GM11168 (cell line): ENCODE measurements around the gene WNT3A.

Experiments
- in situ Hi-C: fragments of 300-500 bp; cut with MboI; formaldehyde crosslinking; loops from one replicate; pipeline ENCODE4 v1.12.0; 2022; ENCODE audit warnings: low sequenced_read_pairs; ENCODE audit not compliant: unreplicated experiment

The WNT3A gene

DNA sequence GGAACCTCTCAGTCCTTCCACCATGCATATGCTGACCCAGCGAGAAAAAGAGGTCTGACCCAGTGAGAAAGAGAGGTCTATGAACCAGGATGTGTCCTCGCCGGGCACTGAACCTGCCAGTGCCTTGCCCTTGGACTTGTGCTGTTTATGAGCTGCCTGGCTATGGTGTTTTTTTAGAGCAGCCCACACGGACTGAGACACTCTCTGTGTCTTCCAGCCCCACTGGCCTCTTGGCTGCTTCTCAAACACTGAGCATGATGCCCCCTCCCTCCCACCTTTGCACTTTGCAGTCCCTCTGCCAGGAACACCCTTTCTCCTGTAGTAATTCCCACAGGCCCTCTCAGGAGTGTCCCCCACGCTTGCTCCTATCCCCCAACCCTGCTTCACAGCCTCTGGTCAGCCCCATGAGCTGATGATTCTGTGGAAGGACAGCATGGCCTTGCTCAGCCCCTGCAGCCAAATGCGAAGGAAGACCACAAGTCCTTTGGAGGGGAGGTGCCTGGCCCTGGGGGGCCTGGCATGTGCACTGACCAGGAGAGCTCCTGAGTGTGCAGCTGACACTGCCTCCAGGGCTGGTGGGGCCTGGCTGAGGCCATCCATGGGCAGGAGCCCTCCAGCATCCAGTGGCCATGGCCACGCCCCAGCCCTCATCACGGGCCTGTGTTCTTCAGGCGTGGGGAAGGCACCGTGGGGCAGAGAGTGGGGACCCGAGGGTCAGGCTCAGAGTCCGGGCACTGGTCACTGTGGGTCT lies 23.8 kb downstream of the WNT3A start:
- in situ Hi-C loops: no loop called here

- in situ Hi-C loops: no loop called here
These were observed 24.6 kb downstream of the WNT3A start for GRCh38 chr1:228031276-228031995.

GRCh38 chr1:228032041-228032440 lies 25.2 kb downstream of the WNT3A start:
- in situ Hi-C loops: no loop called here

GRCh38 chr1:228033376-228033775 lies 26.6 kb downstream of the WNT3A start:
- in situ Hi-C loops: no loop called here

DNA sequence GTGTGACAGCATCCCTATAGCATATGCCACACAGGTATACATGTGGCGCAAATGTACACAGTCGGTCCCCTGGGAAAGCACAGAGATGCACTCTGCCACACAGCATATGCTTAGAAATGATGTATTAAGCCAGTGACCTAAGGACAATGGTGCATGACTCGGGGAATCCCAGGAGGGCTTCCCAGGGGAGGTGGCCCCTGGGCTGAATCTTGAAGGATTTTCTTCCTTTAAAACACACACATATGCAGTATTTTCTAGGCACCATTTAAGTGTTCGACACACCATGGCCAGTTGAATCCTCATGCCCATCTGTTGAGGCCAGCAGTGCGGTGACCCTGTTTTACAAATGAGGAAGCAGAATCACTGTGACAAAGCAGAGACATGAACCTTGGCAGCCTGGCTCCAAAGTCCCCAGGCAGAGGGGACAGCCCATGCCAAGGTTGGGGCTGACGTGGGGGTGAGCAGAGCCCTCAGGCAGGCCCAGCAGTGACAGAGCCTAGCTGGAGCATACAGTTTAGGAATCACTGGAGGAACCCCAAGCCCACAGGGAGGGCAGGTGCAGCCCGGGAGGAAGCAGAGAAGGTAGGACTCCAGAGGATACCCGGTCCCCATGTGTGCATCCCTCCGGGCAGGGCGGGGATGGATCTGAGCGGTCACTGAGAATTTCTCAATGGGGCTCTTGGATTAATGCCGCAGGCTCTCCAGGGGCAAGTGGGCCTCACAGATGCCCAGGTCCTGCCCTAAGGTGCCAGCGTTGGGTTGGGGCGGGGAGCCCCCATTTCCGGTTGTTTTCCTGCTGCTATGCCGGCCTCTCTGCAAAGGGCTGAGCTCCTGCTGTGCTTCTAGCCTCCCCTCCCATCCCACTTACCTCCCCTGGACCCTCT lies 28.4 kb downstream of the WNT3A start:
- in situ Hi-C loops: no loop called here

DNA sequence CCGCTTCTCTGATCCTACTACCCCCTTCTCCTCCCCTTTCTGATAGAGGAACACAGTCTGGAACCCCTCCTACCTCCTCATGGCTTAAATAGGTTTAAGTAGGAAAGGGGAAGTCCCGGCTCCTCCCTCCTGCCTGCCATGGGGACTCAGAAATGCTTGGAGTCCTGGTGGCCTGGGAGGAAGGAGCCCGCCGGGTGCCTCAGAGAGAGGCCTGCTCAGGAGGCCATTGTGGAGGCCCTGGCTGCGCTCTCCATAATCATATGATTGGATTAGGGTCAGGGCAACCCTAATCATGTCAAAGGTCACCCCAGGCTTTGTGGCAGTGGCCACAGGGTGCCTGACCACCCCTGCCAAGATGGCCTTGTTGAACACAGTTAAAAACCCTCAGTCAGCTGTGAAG lies 29.0 kb downstream of the WNT3A start:
- in situ Hi-C loops: no loop called here

DNA sequence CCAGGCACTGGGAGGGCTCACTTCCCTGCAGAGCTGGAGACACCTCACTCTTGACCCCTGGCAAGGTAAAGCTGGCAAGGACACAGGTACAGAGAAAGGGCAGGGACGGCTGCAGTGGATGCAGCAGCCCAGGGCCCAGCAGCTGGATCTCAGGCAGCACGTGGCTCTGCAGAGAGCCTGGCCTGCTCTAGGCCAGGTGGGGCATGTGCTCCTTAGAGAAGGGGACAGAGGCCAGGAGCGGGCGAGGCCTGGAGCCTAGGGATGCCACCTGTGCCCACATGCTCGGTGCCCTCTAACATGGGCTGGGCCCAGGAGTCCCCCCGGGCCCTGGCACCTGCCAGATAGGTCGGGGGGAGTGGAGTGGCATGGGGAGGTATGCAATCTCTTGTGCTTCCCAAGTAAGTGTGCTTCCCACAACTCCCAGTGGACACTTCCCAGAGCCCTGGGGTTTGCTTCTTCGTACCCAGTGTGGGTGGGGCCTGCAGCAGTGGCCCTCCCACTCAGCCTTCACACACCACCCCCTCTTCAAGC lies 30.0 kb downstream of the WNT3A start:
- in situ Hi-C loops: no loop called here

- in situ Hi-C loops: no loop called here
These were observed 30.9 kb downstream of the WNT3A start for GRCh38 chr1:228037401-228038386.

DNA sequence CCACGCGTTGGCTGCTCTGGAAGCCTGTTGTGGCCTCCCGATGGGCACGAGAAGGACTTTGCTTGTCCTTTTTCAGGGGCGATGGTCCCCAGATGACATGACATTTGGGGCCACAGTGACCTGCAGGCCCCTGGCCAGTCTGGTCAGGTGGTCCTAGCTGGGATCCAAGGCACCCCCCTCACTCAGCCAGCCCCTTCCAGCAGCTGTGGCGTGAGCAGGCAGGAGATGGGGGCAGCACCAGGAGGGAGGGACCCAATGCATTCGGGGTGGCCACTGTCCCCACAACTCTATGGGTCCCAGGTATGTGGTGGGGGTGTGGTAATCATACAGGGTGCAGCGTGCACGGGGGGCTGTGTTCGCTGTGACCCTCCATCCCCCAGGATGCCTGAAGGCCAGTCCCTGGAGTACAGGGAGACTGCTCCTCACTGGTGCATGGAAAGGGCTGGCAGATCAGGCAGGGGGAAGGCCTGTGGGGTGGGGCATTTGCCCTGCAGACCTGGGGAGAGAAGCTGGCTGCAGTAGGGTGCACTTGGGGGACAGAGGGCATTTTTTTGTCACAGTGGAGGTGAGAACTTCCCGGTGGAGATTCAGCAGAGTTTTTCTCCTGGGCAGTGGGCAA lies 31.7 kb downstream of the WNT3A start:
- in situ Hi-C loops: no loop called here

DNA sequence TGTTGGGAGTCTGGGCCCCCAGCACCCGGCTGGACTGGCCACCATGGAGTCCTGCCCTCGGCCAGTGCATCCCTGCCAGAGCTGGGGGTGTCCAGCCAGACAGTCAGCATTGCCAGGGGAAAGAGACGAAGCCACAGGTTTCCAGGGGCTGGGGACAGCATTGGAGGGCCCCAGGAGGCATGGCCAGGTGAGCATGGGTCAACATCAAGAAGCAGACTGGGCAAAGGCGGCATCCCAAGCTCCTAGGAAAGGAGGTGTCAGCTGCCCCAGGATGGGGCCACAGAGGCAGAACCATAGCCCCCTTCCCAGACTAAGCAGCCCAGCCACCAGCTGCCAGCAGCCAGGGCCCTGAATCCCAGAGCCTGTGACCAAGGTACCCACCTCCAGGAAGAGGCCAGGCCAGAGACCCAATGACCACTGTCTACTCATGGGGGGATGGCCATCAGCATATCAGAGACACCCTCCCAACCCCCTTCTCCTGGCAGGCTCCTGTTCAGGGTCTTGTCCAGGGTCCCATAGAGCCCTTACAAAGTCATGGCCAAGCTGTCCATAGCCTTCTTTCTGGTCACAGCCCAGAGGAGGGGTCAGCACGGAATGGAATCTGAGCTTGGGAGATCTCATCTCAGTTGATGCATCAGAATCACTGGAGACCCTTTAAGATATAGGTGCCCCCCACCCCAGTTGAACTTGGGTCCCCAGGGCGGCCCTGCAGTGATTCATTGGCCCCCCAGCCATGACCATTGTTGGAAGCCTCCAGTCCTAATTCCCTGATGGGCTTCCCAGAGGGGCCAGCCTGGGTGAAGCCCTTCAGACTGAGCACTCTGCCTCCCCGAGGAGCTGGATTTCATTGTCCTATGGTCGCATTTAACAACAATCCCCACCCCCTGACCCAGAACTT lies 32.5 kb downstream of the WNT3A start:
- in situ Hi-C loops: no loop called here

- in situ Hi-C loops: no loop called here
These were observed 33.2 kb downstream of the WNT3A start for GRCh38 chr1:228039986-228040385.

DNA sequence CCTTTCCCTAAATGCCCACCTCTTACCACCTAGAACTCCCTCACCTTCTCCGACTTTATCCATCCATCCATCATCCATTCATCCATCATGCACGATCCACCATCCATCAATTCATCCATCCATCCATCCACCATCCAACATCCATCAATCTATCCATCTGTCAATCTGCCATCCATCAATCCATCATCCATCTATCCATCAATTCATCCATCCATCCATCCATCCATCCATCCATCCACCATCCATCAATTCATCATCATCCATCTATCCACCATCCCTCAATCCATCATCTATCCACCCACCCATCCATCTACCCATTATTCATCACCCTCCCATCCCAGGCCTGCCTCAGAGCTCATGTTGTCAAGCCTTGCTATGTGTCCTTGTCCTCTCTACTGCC lies 34.5 kb downstream of the WNT3A start:
- in situ Hi-C loops: no loop called here

GRCh38 chr1:228042508-228042907 lies 35.7 kb downstream of the WNT3A start:
- in situ Hi-C loops: no loop called here

GRCh38 chr1:228043281-228043848 lies 36.6 kb downstream of the WNT3A start:
- in situ Hi-C loops: no loop called here

- in situ Hi-C loops: no loop called here
These were observed 38.2 kb downstream of the WNT3A start for GRCh38 chr1:228044961-228045360.

- in situ Hi-C loops: no loop called here
These were observed 38.6 kb downstream of the WNT3A start for GRCh38 chr1:228045405-228045804.

DNA sequence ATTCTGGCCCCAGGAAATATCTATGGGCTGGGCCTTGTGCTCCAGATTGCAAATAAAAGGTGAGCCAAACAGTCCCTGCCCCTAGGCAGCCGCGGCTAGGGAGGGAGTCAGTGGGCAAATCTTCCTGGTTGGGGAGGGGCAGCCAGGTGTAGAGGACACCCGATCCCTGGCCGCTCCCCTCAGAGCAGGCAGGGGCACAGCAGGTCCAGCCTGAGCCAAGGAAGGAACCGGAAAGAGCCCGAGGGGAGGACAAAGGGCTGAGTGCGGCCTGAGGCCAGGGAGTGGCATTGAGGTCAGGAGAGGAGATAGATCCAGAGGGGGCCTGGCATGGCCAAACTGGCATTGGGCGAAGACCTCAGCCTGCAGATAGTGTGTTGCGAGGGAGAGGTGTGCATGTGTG lies 39.1 kb downstream of the WNT3A start:
- in situ Hi-C loops: no loop called here
